G401 (cell line): ENCODE data around the gene MLLT10. TPM values are rescaled to one million over a fixed set of nuclear protein-coding genes. Genes with fewer than 3 reads are reported as not detected.

ENCODE experiments used
- DNase-seq: peaks from one replicate; pipeline ENCODE4 v3.0.0-alpha.2; 2015; ENCODE audit warnings: low spot score
- in situ Hi-C: cut with HindIII; loops from 2 replicates; pipeline ENCODE4 v1.10.0; 2016; ENCODE audit warnings: low sequenced_read_pairs, mixed read lengths
- total RNA-seq: library from RNA; depleted of rRNA; stranded (reverse); fragments of >200 nt; shearing (Covaris generic); gene quantifications from 2 replicates; pipeline ENCODE4 v1.2.3, GENCODE V29; 2014

MLLT10 gene
- total RNA-seq, 1 experiment from 2014 or later, result 30.8 TPM

DNA sequence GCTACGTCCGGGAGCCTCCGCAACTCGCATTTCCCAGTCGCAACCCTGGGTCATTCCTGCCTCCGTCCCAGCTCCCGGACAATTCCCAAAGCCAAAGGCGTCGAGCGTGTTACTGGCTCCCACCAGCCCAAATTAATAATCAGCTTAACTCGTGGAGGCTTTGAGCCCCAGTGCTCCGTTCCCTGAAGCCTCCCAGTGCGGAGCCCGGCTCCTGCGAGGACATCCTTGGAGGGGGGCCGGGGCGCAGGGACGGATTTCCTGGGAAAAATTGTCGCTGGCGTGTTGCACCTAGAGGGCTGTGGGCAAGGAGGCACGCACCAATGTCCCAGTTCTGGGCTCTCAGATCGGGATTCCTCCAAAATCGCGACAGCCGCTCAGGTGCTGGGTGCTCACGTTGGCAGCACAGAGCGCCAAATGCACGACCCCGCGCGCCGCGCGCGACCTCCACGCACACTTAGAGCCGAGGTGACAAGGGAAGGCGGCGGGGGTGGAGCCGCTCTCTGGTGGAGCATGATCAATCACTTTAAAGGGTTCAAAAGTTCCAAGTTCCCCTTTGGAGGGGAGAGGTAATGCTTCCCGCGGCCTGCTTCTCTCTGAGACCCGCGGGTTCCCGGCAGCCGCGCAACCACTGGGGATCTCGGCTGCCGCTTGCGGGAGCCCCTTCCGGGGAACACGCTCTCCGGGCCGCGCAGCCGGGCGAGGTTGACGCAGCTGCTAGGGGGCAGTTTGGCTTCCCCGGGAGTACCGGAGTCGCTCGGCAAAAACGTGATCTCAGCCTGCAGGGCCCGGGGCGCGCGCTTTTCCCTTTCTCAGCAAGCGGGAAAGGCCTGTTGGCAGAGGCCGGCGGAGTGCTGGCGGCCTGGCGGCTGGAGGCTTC lies 34.1 kb upstream of the MLLT10 start:
- no peak for DNase-seq

DNA sequence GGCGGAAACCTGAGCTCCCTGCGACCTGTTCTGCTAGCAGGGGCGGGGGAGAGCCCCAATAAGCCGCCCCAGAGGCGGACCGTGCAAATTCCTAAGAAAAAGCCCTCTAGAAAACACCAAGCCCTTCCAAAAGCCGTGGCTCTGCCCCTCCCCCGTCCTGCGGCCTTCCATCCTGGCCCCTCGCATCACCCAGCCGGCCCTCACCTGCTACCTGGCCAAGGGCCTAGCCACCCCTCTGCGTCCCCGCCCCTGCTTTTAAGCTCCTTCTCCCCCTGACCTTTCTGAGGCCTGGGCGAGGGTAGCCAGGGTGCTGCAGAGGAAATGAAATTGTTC lies 33.5 kb upstream of the MLLT10 start:
- in situ Hi-C loops, result no loop called here

More for the DNA sequence above, 34.1 kb upstream of the MLLT10 start:
- in situ Hi-C loops, result no loop called here

DNA sequence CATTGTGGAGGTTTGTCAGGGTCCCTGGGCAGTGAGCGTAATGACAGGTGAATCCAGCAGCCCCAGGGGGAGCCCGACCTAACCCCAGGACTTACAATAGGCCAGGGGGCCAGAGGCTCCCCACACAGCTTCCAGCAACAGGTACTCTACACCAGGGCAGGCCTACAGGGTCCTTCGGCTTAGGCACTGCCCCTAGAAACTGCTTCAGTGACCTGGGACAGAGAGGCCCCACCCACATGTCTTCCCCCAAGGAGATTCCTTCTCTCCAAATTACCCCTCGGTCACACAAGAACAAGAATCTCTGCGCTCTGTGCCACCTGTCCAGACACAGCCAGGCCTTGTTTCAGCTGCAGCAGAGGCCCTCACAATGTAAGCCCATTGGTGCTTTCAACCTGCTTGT lies 32.9 kb upstream of the MLLT10 start:
- DNase-seq, result no peak
- in situ Hi-C loops, result no loop called here

More for the DNA sequence above, 33.5 kb upstream of the MLLT10 start:
- DNase-seq, result no peak

DNA sequence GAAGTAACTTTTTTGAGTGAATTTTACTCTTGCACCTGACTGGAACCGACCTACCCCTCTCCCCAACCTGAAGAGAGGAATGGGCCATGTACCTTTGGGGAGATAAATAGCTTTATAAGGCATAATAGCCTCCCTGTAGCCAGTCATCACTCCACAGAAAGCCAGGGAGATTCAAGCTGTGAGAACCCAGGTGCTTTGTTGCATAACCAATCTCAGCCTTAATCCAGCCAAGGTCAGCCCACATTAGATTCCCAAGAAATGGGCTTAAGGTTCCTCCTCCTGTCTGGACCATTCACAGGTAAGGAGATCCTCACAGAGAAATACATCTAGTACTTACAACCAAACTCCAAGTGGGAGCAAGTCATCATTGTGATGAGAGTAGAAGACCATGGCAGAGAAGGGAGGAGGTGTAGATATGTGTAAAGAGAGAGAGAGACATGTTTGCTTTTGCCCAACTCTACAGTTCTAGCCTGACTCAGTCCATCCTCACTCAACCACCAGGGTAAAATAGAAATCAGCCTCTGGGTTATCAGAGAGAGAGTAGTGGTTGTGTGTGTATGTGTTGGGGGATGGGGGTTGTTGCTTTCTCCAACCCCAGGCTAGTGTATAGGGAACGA lies 32.2 kb upstream of the MLLT10 start:
- DNase-seq, result no peak
- in situ Hi-C loops, result no loop called here

DNA sequence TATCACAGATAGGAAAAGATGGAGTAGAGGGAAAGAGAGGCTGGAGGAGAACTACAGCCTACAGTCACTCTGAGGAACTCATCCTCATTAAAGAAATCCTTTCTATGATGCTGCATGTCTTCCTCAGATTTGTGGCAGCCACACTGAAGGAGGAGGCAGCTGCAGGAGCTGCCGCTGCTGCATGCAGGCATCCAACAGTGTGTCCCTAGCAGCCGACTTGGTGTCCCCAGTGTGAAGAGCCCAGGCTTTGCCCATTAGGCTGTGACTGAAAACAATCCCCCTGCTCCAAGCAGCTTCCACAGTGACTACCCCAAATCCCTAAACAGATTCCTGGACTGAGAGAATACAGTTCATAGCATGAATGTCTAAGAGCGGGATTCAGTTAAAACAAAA lies 31.7 kb upstream of the MLLT10 start:
- in situ Hi-C loops, result no loop called here
- DNase-seq, result no peak

DNA sequence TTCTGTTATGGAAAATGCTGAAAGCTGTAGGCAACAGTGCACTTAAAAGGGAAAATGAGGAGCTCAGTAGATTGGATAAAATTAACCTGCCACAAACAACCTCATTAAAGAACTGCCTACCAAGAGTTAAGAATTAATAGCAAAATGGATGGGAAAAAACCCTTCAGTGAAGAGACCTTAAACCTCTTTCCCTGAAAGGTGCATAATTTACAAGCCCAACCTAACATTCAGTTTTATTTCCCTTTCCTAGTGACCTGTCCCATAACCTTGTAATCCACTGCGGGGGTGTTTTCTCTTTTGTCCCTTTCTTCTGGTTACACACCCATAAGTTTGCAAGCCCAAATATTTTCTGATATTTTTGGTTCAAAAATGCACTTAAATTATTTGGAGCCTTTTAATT lies 30.5 kb upstream of the MLLT10 start:
- in situ Hi-C loops, result no loop called here
- DNase-seq, result no peak

DNA sequence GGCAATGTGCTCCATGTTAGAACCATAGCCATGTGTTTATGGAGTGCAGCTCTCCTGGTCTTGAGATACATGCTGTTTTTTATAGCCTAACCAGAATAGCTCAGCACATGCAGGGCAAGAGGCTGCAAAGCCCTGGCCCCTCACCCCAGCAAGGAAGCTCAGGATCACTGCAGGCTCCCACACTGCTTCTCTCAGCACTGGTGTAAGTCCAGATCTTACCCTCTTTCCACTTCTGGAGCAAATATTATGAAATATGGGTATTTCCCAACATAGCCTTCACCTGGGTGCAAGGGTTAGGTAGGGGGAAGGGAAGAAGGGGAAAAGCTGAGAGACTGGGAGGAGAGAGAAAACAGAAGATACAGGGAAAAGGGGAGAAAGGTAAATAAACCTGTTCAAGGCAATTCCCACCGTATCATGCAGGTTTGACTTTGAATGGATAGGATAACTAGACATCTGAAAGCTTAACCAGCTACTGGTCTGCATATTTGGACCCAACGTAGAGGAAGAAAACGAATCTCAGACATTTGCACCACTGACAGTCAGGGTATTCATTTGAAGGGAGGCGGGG lies 28.2 kb upstream of the MLLT10 start:
- no peak for DNase-seq
- in situ Hi-C loops, result no loop called here

DNA sequence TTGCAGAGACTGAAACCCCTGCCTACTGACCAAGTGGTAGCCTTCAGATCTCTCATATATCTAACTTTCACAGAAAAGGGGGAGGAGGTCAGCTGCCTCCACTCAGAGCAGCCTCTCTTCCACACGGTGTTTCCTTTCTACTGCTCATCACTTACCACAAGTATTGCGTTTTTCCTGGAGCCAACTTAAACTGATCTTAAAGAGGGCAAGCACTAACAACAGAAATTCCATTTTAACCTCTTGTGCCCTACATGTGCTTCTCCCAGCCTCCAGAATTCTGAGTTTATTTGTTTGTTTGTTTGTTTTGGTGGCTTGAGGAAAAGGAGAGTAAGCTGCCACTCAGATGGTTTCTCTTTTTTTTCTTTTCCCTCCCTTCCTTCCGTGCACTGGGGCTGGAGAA lies 27.7 kb upstream of the MLLT10 start:
- DNase-seq, result no peak
- in situ Hi-C loops, result no loop called here

DNA sequence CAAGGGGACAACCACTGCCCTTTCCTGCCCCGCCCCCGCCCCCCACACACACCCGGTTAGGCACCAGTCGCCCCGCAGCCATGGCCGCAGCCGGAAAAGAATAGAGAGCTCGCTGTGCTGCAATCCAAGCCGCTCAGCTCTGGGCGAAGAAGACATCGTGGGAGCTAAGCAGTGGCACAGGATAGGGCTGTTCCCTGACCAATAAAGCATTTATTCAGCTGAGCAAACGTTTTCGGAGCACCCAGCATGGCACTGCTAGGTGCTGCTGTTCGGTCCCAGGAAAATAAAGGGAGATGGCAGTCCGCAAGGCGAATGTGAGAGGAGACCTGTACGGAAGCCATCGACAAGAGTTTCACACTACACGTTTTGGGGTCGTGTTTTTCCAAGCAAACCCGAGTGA lies 26.9 kb upstream of the MLLT10 start:
- DNase-seq, result no peak
- in situ Hi-C loops, result no loop called here

DNA sequence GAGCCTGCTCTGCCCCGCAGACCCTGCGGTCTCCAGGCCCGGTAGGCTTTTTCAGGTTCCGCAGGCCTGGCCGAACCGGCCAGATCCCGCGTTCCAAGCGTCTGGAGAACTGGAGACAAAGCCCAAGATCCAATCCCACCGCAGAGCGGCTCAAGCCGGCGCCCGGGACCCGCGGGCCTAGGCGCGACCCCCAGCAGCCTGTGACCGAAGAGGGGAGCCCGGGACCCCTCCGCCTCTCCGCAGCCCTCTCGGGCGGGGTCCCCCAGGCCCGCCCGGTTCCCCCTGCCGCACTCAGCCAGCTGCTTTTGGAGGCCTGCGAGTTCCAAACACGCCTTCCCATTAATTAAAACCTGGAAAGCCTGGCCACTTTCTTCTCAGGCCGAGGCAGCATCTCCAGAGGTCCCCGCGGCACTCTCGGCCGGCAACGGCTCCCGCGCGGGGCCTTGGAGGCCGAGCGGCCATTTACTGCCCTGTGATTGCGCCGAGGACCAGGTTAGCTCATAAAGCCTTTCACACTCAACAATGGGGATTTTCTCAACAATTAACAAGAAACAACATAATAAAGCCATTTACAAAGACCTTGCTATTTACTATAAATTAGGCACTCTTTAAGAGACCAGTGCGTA lies 25.2 kb upstream of the MLLT10 start:
- in situ Hi-C loops, result no loop called here
- DNase-seq, result no peak

DNA sequence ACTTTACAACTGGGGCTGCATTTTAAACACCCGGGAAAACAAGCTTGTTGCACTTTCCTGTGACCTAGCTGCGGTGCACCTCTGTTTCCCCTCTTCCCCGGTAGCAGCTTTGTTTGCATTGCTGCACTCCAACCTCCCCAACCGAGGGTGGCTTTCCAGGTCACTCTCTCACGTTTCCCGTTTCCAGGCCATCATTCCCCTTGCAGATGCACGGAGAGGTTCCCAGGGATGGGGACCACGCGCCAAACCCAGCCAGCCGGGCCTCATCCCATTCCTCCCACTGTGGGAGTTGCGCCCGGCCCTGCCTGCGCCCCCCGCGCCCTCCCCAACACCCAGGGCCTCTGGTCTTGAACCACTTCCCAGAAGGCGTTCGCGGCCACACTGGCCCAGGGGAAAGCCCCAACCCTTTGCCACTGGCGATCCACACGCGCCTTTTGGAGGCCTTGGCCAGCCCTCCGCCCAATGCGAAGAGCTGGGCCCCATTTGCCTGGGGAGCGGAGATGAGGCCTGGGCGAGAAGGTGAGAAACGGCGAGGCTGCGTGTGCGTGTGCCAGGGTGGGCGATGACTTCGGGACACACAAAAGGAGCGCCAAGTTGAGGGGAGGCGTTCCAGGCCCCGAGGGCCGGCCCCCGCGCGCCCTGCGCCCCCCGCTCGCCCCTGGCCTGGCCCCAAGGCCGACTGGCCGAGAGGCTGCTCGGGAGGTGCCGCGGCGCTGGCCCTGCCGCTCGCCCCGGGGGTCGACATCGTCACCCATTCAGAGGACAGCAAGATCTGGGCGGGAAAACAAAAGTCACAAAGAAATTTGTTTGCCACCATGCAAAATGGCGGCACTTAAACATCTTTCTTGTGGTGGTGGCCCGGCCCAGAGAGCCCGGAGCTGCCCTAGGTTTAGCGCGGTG lies 24.4 kb upstream of the MLLT10 start:
- in situ Hi-C loops, result no loop called here
- no peak for DNase-seq

DNA sequence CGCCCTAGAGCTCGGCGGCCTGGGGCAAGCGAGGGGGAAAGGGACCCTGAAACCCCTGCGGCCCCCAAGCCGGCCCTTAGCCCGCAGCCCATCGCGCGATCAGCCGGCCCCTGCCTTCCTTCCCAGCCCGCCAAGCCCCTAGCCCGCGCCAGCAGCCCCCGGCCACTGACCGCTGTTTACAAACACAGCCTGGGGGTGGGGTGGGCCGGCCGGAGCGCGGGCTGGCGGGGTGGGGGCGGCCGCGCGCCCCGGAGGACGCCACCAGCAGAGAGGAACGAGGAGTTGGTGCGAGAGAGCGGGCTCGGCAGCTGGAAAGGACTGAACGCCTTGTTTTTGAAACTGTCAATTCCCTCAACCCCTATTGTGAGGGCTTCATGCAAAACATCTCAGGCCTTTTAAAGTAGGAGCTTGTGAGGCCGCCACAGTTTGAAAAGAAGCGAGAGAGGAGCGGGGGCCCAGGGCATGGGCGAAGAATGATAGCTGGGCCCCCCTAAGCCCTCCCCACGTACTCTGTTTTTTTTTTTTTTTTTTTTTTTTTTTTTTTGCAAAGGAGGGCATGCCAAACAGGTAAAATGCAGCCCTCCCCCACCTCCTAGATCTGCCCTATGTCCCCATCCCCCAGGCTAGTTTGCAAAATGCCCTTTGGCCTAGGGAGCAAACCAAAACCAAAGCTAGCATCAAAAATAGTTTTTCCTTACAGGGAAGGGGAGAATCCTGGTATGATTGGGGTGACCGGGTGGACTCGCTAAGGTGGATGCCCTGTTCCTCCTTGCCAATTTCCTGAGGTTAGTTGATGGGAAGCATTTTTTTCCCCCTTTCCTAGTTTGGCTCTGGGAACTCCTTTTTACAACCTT lies 23.6 kb upstream of the MLLT10 start:
- in situ Hi-C loops, result no loop called here
- no peak for DNase-seq

DNA sequence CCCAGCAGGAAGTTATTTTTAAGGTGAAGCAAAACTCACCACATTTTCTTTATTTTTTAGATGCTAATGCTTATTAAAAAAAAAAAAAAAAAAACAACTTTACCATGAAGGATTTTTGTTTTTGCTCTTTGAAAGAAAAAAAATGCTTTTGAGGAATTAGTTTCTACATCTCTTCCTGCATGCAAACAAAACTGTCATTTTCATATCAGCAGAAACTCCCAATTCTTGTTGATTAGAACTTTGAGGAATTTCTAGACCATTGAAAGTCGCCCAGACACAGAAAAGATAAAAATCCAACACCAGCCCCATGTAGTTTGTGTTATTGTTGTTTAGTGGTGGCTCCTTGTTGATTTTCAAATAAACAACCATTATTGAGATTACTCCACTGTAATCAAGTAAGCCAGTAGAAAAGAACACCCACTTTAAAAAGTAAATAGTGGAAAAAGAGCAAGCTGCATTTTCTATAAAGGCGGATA lies 22.9 kb upstream of the MLLT10 start:
- in situ Hi-C loops, result no loop called here
- no peak for DNase-seq

DNA sequence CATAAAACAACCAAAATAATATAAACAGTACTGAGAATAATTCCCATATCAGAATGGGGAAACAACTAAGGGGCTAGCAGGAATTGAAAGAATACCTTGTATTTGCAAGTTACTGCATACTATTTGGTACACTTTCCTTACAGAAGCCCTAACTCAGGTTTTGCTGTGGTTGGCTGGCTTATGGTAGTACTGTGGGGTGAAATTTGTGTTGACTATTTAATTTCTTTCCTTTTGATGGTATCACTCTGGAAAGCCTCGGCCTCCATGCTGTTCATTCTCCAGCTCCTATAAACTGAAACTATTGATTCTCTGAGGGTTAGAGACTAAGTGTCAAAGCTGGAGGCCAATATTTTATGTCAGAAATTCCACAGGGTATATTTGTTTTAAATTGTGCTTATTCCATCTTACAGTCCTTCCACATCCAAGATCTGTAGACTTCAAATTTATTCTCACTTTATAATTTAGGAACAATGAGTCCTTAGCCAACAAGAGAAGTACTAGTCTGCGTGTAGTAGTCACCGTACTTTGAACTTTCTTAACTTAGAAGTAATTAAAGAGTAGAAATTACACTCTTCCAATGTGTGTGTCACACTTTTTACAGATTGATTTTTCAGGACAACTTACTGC lies 22.0 kb upstream of the MLLT10 start:
- DNase-seq, result no peak
- in situ Hi-C loops, result no loop called here

DNA sequence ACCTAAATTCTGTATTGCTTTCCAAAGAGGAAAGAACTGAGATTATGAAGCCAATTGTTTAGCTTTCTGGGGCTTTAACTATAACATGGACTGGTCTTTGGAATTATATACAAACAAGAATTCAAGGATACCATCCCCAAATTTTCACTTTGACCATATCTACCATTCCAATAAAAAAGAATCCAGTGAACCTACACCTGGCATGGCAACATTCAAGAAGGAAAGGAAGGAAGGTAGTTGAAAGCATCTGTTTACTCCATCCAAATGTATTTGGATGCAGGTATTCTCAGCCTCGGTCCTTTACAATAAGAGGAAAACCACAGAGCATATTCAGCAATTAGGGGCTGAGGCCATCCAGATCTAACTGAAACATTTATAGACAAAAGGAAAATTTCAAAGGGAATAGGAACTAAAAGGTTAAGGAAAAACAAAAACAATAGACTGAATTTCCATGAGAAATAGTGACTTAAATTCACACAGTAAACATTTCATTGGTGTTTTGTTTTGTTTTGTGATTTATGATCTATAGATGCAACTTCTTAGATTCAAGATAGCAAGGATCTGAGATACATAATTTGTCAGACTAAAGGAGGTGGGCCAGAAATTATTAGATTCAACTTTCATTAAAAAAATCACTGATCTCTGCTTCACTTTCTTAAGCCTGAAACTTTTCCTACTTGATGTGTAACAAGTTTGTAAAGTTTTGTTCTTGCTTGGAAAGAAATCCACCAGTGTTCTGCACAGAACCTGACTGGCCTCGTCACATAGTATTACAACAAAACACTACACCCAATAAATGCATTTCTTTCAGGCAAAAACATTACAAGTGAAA lies 21.2 kb upstream of the MLLT10 start:
- DNase-seq, result no peak
- in situ Hi-C loops, result no loop called here

DNA sequence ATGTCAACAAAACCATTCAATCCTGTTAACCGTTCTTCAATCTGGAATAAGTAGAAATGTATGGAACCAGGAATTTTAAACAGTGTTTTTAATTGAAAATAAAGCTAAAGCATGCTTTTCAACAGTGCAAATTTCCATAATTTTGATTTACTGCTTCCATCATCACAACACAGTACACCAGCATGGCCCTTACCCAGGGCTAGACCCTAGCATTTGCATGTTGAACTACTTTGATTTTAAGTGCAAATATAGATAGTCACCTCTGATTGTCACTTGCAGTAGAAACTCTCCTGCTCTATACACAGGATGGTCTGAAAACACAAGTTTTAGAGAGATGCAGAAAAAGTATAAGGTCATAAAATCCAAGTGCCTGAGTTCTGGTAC lies 20.6 kb upstream of the MLLT10 start:
- in situ Hi-C loops, result no loop called here

More for the DNA sequence above, 20.6 kb upstream of the MLLT10 start:
- DNase-seq, result no peak
